DMS 273 treated with DMSO at 0.1 percent for 48 hours (cell line): Measurements from ENCODE around the gene GTSF1L.

Experiments
- DNase-seq: peaks from one replicate; lab custom pipeline; 2025; lab: John Stamatoyannopoulos, UW

The GTSF1L gene

GRCh38 chr20:43716757-43717615 is 9.8 kb downstream of the GTSF1L start:
- no peak for DNase-seq

DNA sequence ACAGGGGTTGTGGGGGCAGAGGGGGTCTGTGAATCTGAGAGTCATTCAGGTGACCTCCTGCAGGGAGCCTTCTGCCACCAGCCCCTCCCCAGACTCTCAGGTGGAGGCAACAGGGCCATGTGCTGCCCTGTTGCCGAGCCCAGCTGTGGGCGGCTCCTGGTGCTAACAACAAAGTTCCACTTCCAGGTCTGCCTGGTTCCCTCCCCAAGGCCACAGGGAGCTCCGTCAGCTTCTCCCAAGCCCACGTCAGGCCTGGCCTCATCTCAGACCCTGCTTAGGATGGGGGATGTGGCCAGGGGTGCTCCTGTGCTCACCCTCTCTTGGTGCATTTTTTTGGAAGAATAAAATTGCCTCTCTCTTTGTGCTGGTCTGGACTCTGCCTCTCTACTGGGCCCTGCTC is 10.7 kb downstream of the GTSF1L start:
- DNase-seq: no peak

- no peak for DNase-seq
Measured at GRCh38 chr20:43715511-43715910, 11.3 kb downstream of the GTSF1L start.

GRCh38 chr20:43715044-43715443 is 11.8 kb downstream of the GTSF1L start:
- DNase-seq: no peak

- DNase-seq: no peak
Measured at GRCh38 chr20:43711098-43711654, 15.6 kb downstream of the GTSF1L start.

GRCh38 chr20:43710370-43711044 is 16.3 kb downstream of the GTSF1L start:
- DNase-seq: no peak

DNA sequence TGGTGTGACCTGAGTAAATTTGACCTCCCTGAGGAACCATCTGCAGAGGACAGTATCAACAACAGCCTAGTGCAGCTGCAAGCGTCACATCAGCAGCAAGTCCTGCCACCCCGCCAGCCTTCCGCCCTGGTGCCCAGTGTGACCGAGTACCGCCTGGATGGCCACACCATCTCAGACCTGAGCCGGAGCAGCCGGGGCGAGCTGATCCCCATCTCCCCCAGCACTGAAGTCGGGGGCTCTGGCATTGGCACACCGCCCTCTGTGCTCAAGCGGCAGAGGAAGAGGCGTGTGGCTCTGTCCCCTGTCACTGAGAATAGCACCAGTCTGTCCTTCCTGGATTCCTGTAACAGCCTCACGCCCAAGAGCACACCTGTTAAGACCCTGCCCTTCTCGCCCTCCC is 24.3 kb downstream of the GTSF1L start:
- no peak for DNase-seq

GRCh38 chr20:43700627-43701026 is 26.2 kb downstream of the GTSF1L start:
- no peak for DNase-seq

DNA sequence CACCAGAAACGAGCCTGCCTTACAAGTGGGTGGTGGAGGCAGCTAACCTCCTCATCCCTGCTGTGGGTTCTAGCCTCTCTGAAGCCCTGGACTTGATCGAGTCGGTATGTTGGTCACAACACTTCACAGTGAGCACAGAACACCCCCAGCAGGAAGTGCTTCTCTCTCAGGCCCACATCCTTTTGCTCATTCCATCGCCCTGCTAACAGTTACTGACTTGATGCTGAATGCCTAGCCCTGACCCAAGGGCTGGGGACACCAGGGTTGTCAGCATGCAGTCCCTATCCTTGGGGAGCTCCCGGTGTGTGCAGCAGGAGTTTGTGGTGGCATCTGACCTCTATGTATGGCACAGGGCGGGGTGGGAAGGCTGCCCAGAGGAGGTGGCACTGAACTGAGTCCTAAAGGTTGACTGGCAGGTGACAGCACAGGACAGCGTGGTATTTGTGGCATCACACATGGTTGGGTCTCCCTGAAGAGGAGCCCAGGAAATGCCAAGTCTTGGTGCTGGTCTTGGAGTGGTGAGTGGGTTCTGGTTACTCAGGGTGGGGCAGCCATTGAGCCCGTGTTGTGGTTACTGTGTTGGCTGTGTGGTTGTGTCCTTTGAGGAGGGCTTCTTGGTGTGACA is 26.7 kb downstream of the GTSF1L start:
- DNase-seq: no peak

DNA sequence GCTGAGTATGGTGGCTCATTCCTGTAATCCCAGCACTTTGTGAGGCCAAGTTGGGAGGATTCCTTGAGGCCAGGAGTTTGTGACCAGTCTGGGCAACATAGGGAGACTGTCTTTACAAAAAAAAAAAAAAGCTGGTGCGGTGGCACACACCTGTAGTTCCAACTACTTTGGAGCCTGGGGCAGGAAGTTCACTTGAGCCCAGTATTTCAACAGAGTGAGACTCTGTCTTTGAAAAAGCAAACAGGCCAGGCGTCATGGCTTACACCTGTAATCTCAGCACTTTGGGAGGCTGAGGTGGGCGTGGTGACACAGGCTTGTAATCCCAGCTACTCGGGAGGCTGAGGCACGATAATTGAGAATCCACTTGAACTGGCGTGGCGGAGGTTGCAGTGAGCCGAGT is 31.2 kb downstream of the GTSF1L start:
- no peak for DNase-seq

DNA sequence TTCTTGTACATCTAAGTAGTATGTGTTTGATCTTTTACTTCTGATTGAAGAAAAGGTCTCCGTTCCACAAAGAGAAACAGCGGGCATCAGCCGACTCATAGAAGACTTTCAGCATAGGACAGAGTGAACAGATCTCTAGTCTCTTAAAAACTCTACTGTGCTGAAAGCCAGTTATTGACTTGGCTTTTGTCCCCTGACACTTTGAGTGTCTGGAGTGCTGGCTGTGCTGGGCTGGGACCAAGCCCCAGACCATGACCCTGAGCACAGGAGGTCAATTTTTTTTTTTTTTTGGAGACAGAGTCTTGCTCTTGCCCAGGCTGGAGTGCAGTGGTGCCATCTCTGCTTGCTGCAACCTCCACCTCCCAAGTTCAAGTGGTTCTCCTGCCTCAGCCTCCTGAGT is 32.0 kb downstream of the GTSF1L start:
- DNase-seq: no peak

DNA sequence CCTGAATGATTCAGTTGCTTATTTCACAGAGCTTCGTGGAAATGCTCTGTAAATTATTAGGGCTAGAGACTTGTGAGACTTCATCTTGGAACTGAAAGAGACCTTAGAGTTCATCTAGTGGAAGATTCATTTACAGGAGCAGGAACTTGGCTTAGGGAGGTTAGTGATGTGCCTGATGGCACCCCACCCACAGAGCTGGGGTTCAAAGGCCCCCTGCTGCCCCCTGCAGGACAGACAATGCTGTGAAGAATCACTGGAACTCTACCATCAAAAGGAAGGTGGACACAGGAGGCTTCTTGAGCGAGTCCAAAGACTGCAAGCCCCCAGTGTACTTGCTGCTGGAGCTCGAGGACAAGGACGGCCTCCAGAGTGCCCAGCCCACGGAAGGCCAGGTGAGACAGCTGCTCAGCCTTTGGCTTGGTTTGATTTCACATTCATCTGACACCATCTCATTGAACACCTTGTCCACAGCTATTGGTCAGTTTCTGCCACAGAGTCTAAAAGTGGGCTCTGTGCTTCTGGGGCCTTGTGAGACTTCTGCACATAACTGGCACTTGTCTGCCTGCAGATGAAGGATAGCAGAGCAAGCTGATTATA is 34.8 kb downstream of the GTSF1L start:
- peak; percentile 13 for DNase-seq

DNA sequence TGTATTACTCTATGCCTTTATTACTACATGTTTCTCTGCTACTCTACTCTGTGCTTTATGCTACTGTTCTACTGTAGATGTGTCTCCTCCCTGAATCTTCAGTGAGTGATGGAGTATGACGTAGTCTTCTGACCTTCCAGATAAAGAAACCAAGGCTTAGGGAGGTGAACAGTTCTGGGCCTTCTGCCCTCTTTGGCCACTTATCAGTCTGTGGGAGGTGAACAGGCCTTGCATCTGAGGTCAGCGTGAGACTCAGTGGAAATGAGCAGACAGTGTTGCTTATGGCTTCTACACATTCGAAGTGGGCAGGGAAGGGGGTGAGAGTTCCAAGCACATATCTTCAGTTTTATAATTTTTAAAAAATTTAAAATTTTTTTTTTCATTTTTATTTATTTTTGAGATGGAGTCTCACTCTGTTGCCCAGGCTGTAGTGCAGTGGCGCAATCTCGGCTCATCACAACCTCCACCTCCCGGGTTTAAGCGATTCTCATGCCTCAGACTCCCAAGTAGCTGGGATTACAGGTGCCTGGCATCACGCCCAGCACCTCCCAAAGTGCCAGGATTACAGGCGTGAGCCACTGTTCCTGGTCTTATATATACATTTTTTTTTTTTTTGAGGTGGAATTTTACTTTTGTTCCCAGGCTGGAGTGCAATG is 35.7 kb downstream of the GTSF1L start:
- DNase-seq: no peak

- DNase-seq: no peak
Measured at GRCh38 chr20:43689165-43689564, 37.6 kb downstream of the GTSF1L start.

DNA sequence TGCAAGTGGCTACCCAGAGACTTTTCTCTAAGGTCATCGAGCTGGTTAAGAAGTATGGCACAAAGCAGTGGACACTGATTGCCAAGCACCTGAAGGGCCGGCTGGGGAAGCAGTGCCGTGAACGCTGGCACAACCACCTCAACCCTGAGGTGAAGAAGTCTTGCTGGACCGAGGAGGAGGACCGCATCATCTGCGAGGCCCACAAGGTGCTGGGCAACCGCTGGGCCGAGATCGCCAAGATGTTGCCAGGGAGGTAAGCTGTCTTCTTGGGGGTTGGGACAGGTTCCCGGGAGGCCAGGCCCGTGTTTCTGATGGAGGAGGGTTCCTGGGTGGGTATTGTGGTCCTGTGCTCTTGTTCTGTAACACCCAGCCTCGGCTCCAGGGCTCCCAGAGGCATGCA is 40.0 kb downstream of the GTSF1L start:
- DNase-seq: no peak

DNA sequence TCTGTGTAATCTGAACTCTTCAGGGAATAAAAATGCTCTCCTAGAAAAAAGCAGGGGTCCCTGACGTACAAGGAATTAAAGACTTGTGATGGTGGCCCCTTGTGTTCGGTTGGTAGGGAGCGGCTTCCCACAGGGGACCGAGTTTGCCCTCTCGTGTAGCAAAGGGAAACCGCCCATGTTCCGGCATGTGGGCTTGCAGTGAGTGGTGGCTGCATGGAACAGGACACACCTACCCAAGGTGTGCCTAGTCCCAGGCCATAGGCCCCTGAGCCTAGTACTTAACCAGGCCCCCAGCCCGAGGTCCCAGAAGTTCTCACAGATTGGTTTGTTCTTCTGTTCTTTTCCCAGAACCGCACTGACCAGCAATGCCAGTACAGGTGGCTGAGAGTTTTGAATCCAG is 44.4 kb downstream of the GTSF1L start:
- no peak for DNase-seq

- DNase-seq: peak; percentile 39
Measured at GRCh38 chr20:43681991-43682410, 44.8 kb downstream of the GTSF1L start.

DNA sequence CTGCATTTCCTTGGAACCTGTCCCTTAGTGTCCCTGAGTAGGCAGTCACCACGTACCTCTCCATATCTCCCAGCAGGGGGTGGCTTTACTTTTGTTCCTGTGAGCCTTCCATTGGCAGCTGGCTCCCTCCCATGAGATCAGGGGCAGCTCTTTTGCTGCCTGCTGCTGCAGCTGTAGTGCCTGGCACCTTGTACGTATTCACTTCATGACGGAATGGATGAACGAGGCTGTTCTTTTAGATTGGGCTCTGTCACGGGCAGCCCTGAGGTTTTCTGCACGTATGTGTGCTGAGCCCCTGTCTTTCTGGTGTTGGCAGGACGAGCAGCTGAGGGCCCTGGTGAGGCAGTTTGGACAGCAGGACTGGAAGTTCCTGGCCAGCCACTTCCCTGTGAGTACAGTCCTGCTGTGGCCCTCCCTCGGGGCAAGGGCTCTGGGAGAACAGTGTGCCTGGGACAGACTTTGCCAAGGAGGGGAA is 45.3 kb downstream of the GTSF1L start:
- peak; percentile 64 for DNase-seq

GRCh38 chr20:43680981-43681380 is 45.8 kb downstream of the GTSF1L start:
- no peak for DNase-seq

- DNase-seq: no peak
Measured at GRCh38 chr20:43676368-43676767, 50.4 kb downstream of the GTSF1L start.
